ENCODE data around the gene LIX1L. TPM values are rescaled to one million over a fixed set of nuclear protein-coding genes. Genes with fewer than 3 reads are reported as not detected.

The LIX1L gene
- total and polyA plus RNA-seq, 2 of the 13 experiments (the other 11 are each of a cell fraction or from before 2014, with no cell fraction given), result 8.1 to 24.9 TPM

DNA sequence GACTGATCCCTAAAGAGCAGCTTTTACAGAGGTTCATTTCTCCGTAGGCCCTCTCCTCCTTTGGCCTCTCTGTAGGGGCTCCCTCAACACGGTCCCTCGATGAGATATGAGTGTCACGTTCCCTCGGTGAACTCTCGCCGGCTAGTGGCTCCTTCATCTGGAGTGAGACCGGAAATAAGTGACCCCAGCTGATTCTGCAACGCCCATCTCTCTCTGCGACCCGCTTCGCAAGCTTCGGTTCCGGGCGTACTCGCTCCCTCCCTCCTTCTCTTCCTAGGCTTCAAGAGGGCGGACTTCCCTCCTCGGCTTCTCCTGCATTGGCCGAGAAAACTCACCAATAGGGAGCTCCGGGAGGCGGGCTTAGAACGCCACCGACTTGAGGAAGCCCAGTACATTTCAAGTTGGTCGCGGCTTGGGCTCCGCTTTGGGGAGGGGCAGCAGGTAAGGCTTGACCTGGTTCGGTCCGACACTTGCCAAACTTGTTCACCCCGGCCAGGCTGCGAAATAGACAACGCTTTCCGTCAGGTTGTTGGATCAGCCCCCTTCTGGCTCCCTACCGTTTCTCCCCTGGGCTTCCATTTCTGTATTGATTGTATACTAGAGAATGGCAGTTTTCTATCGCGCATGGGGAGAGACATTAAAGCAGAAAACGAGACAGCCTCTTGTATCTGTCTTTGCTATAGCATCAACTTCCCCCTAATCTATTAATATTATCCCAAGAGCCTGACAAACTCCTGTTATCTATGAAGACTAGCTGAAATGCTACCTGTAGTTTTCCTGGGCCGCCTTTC, 6.7 kb upstream of the LIX1L start, which contains the start of the genes ANKRD34A and POLR3GL (continued):
- peak; percentile 86; the same call in 1 of the 2 replicates for TF ChIP-seq SIN3A (IDR thresholded peaks at IDR 0.05; ENCODE audit: borderline replicate concordance, low read depth, low read length)
- TF ChIP-seq SMARCC2 (IDR thresholded peaks at IDR 0.05), result no peak
- TF ChIP-seq MATR3 (CRISPR knock-in tag; IDR thresholded peaks at IDR 0.05), result no peak
- no peak for TF ChIP-seq MIER2 (CRISPR knock-in tag; IDR thresholded peaks at IDR 0.05)
- peak; percentile 67; the same call in 1 of the 2 replicates for TF ChIP-seq SP4 (CRISPR knock-in tag; IDR thresholded peaks at IDR 0.05)
- no peak for TF ChIP-seq ARID2 (CRISPR knock-in tag; IDR thresholded peaks at IDR 0.05; ENCODE audit: borderline replicate concordance)
- TF ChIP-seq, protein P1, sequence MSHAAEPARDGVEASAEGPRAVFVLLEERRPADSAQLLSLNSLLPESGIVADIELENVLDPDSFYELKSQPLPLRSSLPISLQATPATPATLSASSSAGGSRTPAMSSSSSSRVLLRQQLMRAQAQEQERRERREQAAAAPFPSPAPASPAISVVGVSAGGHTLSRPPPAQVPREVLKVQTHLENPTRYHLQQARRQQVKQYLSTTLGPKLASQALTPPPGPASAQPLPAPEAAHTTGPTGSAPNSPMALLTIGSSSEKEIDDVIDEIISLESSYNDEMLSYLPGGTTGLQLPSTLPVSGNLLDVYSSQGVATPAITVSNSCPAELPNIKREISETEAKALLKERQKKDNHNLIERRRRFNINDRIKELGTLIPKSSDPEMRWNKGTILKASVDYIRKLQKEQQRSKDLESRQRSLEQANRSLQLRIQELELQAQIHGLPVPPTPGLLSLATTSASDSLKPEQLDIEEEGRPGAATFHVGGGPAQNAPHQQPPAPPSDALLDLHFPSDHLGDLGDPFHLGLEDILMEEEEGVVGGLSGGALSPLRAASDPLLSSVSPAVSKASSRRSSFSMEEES (CRISPR knock-in tag; IDR thresholded peaks at IDR 0.05), result no peak
- TF ChIP-seq, protein P2, sequence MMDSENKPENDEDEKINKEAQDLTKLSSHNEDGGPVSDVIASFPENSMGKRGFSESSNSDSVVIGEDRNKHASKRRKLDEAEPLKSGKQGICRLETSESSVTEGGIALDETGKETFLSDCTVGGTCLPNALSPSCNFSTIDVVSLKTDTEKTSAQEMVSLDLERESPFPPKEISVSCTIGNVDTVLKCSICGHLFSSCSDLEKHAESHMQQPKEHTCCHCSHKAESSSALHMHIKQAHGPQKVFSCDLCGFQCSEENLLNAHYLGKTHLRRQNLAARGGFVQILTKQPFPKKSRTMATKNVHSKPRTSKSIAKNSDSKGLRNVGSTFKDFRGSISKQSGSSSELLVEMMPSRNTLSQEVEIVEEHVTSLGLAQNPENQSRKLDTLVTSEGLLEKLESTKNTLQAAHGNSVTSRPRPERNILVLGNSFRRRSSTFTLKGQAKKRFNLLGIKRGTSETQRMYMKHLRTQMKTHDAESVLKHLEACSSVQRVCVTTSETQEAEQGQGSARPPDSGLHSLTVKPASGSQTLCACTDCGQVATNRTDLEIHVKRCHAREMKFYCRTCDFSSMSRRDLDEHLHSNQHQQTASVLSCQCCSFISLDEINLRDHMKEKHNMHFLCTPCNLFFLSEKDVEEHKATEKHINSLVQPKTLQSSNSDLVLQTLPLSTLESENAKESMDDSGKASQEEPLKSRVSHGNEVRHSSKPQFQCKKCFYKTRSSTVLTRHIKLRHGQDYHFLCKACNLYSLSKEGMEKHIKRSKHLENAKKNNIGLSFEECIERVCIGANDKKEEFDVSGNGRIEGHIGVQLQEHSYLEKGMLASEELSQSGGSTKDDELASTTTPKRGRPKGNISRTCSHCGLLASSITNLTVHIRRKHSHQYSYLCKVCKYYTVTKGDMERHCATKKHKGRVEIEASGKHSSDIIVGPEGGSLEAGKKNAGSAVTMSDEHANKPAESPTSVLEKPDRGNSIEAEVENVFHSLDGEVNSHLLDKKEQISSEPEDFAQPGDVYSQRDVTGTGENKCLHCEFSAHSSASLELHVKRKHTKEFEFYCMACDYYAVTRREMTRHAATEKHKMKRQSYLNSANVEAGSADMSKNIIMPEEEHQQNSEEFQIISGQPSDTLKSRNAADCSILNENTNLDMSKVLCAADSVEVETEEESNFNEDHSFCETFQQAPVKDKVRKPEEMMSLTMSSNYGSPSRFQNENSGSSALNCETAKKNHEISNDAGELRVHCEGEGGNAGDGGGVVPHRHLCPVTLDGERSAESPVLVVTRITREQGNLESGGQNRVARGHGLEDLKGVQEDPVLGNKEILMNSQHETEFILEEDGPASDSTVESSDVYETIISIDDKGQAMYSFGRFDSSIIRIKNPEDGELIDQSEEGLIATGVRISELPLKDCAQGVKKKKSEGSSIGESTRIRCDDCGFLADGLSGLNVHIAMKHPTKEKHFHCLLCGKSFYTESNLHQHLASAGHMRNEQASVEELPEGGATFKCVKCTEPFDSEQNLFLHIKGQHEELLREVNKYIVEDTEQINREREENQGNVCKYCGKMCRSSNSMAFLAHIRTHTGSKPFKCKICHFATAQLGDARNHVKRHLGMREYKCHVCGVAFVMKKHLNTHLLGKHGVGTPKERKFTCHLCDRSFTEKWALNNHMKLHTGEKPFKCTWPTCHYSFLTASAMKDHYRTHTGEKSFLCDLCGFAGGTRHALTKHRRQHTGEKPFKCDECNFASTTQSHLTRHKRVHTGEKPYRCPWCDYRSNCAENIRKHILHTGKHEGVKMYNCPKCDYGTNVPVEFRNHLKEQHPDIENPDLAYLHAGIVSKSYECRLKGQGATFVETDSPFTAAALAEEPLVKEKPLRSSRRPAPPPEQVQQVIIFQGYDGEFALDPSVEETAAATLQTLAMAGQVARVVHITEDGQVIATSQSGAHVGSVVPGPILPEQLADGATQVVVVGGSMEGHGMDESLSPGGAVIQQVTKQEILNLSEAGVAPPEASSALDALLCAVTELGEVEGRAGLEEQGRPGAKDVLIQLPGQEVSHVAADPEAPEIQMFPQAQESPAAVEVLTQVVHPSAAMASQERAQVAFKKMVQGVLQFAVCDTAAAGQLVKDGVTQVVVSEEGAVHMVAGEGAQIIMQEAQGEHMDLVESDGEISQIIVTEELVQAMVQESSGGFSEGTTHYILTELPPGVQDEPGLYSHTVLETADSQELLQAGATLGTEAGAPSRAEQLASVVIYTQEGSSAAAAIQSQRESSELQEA (CRISPR knock-in tag; IDR thresholded peaks at IDR 0.05; ENCODE audit: not compliant biosample characterization), result no peak
- no peak for TF ChIP-seq MEIS2 (CRISPR knock-in tag; IDR thresholded peaks at IDR 0.05)
- TF ChIP-seq, protein P3, sequence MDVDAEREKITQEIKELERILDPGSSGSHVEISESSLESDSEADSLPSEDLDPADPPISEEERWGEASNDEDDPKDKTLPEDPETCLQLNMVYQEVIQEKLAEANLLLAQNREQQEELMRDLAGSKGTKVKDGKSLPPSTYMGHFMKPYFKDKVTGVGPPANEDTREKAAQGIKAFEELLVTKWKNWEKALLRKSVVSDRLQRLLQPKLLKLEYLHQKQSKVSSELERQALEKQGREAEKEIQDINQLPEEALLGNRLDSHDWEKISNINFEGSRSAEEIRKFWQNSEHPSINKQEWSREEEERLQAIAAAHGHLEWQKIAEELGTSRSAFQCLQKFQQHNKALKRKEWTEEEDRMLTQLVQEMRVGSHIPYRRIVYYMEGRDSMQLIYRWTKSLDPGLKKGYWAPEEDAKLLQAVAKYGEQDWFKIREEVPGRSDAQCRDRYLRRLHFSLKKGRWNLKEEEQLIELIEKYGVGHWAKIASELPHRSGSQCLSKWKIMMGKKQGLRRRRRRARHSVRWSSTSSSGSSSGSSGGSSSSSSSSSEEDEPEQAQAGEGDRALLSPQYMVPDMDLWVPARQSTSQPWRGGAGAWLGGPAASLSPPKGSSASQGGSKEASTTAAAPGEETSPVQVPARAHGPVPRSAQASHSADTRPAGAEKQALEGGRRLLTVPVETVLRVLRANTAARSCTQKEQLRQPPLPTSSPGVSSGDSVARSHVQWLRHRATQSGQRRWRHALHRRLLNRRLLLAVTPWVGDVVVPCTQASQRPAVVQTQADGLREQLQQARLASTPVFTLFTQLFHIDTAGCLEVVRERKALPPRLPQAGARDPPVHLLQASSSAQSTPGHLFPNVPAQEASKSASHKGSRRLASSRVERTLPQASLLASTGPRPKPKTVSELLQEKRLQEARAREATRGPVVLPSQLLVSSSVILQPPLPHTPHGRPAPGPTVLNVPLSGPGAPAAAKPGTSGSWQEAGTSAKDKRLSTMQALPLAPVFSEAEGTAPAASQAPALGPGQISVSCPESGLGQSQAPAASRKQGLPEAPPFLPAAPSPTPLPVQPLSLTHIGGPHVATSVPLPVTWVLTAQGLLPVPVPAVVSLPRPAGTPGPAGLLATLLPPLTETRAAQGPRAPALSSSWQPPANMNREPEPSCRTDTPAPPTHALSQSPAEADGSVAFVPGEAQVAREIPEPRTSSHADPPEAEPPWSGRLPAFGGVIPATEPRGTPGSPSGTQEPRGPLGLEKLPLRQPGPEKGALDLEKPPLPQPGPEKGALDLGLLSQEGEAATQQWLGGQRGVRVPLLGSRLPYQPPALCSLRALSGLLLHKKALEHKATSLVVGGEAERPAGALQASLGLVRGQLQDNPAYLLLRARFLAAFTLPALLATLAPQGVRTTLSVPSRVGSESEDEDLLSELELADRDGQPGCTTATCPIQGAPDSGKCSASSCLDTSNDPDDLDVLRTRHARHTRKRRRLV (CRISPR knock-in tag; IDR thresholded peaks at IDR 0.05), result 0 out of 2 replicates have a peak, but pooled peaks have one; percentile 18
- no peak for TF ChIP-seq ZNF577 (CRISPR knock-in tag; IDR thresholded peaks at IDR 0.05; ENCODE audit: borderline replicate concordance, low read depth)
- TF ChIP-seq, protein P4, sequence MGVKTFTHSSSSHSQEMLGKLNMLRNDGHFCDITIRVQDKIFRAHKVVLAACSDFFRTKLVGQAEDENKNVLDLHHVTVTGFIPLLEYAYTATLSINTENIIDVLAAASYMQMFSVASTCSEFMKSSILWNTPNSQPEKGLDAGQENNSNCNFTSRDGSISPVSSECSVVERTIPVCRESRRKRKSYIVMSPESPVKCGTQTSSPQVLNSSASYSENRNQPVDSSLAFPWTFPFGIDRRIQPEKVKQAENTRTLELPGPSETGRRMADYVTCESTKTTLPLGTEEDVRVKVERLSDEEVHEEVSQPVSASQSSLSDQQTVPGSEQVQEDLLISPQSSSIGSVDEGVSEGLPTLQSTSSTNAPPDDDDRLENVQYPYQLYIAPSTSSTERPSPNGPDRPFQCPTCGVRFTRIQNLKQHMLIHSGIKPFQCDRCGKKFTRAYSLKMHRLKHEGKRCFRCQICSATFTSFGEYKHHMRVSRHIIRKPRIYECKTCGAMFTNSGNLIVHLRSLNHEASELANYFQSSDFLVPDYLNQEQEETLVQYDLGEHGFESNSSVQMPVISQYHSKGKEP (CRISPR knock-in tag; IDR thresholded peaks at IDR 0.05), result no peak

Data from HepG2 (cell line).